Measurements from ENCODE around the gene KCNJ12.

GRCh38 chr17:21381076-21381706, 5.0 kb downstream of the KCNJ12 start:
- no peak for TF ChIP-seq POLR2A (IDR thresholded peaks at IDR 0.05; ENCODE audit: low read length)
- TF ChIP-seq GATA1 (IDR thresholded peaks at IDR 0.05; ENCODE audit: low read depth, low read length): no peak
